NCI-H1694 treated with DMSO at 0.1 percent for 48 hours (cell line): ENCODE results near the gene RCSD1.

ENCODE experiments used
- DNase-seq: peaks from one replicate; lab custom pipeline; 2025; lab: John Stamatoyannopoulos, UW

RCSD1 gene

DNA sequence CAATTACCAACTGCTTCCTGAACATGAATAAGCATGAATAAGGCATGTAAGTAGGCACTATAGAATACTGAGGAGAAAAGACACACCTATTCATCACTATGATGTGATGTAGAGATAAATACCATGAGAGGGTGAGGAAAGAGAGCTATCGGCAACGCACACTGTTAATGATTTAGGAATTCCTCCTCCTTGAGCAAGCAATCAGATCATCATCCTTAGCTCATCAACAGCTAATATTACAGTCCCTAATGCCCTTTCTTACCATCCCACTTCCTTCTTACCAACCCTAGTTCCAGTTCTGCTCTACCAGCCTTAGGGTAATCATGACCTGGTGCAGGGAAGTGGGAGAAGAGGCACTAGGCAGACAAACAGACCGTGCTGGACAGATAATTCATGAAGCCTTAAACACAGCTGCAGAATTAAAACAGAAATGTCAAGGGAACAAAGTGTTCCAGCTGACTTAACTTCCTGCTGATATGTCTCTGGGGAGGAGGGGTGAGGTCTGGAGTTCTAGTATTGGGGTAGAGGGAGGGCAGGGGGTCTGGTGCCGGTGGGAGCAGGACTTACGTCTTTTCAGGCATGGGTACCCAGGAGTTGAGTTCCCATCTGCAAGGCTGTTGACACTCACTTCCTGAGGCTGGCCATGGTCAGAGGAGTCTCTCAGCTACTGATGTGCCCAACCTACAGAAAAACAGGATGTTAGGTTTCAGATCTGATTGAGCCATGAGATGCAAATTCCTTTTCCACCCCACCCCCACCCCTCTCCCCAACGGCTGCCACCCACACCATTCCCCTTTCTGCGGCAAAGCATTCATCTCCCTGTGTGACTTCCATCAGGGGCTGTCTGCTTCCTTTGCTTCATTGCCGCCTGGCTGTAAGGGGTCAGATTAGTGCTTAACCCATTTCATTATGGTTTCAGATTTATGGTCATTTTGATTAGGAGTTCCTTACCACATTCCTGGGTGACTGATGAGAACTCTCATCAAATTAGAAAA lies 12.6 kb upstream of the RCSD1 start:
- DNase-seq = no peak

DNA sequence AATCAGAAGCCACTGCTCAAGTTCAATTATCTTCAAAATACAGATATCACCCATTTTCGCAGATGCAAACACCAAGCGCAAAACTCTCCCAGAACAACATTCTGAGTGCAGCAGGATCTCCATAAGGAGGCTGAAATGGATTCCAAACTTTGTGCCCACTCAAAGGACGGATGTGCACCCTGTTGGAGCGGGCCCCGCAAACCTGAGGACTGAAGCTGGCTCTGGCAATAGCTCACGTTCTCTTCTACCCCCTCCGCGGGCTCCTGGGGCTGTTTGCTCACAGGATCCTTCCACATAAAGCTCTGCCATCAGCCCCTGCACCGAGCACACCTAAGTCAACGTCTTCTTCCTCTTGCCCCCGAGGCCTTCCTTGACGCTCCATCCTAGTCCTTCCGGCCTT lies 11.7 kb upstream of the RCSD1 start:
- DNase-seq = no peak

DNA sequence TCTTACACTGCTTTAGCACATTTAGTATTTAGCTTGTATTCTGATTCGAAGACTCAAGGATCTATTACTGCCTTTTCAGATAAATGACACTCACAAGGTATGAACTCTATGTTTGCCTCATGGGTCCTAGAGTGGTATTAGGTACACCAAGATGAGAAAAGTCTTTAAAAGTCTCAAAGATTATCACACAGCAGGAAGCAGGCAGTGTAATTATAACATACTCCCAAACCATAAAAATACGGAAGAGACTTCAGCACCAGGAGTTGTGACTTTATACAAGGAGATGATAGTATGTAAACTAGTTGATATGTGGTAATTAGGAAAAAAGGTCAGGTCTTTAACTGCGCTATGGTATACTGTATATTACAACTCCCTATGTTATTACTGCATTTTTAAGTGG lies 11.2 kb upstream of the RCSD1 start:
- no peak for DNase-seq

DNA sequence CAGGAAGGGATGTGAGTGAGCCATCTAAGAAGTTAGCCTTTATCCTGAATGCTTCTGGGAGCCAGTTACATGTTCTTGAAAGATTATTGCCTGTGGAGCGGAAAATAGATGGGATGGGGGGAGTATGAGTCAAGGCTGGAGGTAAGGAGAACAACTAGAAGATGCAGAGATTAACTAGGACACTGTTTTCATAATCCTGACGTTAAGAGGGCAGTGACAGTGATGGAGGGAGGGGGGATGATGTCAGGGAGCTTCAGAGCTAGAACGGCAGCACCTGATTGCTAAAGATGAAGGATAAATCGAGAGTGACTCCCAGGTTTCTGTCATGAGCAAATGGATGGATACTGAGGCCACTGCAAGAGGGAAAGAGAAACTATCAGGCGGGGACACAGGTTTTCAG lies 10.0 kb upstream of the RCSD1 start:
- no peak for DNase-seq

DNA sequence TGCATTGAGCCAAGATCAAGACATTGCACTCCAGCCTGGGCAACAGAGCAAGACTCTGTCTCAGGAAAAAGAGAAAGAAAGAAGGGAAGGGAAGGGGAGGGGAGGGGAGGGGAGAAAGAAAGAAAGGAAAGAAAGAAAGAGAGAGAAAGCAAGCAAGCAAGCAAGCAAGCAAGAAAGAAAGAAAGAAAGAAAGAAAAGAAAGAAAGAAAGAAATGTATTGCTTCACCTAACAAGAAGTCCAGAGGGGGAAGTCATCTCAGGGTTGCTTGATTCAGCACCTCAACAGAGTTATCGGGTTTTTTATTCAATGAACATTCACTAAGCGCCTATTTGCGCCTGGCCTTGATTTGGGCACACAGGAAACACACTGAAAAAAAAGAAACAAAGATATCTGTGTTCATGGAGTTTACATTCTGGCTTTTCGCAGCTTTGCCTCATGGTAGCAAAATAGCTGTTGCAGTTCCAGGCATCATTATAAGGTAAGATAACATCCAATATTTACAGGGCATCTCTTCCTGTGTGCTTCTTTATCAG lies 8.2 kb upstream of the RCSD1 start:
- DNase-seq = no peak

DNA sequence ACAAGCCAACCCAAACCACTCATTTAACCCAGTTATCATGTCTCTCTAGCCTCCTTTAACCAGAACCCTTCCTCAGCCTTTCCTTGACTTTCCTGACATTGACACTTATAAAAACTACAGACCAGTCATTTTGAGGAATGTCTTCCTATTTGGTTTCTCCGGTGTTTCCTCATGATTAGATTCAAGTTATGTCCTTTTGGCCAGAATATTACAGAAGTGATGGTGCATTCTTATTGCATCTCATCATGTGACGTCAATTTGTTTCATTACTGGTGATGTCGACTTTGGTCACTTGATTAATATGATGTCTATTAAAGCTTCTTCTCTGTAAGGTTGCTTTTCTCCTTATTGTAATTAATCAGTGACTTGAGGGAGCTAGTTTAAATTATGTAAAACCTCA lies 6.1 kb upstream of the RCSD1 start:
- no peak for DNase-seq

DNA sequence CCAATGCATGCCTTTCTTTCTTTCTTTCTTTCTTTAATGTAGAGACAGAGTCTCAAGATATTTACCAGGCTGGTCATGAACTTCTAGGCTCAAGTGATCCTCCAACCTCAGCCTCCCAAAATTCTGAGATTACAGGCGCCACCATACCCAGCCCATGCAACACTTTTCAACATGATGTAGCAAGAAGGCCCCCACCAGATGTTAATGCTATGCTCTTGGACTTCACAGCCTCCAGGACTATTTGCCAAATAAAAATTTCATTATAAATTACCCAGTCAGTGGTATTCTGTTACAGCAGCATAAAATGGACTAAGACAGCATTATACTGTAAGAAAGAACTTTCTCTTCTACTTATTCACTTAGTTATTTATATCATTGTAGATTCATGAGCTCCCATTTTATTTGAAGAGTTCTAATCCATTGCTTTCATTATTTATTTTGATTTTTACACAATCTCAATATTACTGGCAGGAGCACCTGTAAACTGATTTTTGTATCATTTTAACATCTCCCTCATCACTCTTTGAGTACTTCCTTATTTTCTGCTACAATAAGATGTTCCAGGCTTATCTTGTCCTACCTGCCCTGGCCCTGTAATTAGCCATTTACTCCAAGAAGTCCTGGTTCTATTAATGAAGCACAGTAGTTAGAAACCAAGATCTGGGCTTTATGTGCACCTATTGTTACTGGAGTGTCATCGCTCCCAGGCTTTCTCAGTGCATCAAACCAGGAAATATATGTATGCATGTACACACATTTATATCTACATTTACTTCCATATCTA lies 4.8 kb upstream of the RCSD1 start:
- no peak for DNase-seq

DNA sequence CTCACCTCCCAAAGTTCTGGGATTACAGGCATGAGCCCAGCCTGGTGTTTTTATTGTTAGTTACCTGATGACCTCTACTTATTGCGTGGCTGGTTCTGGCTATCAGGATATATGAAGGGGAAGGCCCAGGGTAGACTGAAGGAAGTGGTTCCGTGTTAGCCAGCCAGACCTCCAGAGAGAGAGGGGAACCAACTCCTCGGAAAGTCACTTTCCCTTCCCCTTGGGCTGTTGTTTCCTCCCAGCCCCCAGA lies 2.5 kb upstream of the RCSD1 start:
- DNase-seq = no peak

DNA sequence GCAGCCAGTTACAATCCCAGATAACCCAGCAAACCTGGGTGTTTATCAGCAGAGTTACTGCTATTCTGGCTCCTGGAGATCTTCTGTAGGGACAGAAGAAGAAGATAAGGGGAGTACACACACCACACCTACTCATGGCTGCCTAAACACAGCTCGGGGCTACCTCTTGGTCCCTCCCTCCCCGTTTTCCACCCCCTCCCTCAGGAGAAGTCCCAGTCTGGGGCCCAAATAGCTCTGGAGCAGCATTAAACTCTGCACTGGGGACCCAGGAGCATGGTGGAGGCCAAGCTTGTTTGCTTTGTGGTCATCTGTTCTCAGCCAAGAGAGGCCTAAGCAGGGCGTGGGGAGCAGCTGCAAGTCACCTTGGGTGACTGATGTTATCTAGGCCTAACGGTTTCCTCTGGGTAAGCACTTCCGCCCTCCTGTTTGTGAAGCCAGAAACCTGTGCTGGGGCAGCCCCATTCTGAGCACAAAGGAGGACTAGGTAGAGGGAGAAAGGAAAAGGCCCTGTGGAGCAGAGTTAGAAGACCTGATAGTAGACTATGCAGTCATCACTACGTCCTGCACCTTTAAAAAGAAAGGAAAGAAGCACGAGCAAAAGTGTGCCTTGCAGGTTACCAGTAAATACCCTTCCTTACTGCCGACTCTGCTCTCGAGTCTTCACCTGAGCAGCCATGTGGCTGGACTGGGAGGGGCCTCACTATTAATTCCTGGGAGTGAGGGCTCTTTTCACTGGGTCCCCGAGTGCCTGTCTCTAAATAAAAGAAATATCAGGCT lies 2.0 kb upstream of the RCSD1 start:
- no peak for DNase-seq

DNA sequence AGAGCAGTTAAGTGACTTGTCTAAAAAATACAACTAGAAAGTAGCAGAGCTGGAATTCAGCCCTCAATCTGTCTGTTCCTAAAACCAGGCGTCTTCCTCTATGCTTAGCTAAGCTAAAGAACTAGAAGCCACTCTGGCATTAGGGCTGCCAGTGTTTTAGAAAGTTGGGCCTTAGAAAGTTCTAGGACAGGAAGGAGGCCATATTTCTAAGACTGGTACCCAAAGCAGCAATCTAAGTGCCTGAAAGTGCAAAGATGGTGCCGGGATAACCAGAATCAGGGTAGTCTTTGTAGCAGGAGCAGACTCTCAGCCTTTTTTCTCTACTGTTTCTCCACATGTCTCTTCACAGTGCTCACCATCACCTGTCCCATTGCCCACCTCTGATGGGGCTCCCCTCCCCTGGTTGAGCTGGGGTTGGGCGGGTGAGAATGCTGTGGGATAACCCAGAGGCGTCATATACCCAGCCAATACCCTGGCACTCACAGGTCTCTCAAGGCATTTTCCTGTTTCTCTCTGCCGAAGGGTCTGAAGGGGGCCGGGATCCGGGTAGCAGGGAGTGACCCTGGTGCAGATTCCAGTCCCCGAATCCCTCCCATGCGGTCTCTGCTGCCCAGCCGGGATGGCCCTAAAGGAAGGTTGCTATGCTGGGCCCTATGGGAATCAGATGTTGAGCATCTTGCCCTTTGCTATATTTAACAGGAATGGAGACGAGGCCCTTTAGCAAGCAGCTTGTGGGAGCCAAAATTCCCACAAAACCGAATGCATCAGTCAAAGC lies 1.1 kb upstream of the RCSD1 start:
- no peak for DNase-seq

DNA sequence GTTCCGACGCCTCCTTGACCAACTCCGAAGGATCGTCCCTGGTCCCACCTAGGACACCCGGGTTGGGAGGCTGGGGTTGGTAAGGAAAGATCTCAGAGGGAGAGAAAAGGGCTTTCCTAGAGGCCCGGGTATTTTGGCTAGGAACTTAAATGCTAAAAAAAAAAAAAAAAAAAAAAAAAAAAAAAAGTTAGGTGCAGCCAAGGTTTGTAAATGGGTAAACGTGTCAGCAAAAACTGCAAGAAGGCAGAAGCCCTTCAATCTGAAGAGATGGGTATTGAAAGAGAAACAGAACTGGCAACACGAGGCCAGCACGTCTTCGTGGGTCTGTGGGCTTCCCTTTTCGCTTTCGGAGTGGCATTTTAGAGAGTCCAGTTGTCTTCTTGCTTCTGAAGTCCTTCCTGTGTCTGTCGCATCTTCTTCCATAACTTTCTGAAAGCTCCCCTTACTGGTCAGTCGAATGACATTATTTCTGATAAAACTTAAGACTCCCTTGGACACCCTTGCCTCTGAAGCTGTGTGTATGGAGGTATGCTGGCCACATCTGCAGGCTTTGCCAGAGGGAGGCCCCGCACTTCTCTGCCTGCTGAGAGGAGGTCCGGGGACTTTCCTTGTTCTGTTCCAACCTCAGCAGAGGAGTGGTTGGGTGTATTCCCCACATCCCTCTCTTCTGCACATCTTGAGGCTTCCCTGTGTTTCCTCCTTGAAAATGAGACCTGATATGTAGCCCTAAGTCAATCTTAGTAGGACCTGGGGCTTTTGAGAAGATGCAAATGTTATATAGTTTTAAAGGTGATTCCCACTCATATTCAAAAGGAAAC lies 745 bp downstream of the RCSD1 start:
- no peak for DNase-seq

DNA sequence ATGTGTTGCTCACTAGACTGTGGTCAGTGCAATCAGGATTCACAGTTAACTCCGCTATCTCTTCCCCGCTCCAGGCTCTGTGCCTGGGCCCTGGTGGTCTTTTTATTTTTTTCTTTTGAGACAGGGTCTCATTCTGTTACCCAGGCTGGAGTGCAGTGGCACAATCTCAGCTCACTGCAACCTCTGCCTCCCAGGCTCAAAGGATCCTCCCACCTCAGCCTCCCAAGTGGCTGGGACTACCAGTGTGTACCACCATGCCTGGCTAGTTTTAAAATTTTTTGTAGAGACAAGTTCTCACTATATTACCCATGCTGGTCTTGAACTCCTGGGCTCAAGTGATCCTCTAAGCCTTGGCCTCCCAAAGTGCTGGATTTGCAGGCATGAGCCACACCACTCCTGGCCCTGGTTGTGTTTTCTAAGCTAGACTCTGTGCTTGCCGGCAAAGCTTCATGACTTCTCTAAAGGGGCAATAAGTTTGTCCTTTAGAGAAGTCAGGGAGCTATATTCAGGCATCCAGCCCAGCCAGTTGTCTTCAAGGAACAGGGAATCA lies 1.4 kb downstream of the RCSD1 start:
- no peak for DNase-seq

DNA sequence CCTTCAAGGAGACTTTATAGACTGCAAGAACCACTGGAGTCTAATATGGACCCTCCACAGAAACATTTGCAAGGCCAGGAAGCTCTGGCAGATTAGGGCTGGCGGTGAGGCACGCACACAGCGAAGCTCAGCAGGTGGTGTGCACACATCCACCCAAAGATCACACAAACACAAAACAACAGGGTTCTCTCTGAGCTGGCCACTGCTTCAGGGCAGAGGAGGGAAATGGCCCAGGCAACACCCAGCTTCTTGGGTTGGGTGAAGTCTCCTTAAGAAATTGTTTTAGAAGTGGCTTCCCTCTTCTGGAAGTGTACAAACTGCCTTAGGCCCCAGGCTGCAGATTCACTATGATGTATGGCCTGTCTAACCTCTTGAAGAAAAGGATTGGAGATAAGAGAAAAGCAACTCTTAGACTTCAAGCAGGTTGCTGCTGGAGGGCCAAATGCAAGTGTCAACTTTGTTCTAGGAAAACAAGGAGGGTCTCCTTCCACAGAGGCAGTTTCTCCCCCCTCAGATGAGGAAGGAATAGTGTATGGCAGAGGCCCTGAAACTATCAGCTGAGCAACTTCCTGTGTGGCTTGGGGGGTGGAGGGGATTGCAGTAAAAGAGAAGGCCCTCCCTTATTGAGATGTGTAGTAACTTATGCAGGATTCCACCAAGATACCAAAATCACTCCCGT lies 2.0 kb downstream of the RCSD1 start:
- DNase-seq = no peak

DNA sequence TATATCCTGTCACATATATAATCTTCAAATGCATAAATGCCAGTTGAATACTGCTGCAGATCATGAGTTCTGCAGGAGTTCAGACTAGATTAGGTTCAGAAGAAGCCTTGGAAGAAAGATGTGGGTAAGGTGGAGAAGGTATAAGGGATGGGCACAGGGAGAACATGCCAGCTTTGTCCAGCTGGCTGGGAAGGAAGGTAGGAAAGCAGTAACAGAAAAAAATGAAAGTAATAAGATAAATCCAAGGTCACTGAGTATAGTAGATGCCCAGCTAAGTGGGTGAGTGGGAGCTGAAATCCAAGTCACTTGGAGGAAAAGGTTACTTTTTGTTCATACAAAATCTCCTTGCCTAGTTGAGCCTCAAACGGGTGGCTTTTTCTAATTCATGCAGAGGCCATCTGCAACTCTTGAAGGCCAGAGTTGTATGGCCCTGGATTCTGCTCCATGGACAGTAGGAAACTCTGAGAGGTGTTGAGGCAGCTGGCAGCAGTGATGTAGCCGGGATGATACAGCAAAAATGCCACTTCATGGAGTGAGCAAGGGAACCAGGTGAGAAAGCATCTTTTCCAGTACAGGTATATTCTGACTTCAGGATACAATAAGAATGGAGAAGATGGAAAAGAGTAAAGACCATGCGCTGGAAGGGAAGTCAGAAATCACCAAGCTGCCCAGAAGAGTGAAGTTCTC lies 3.4 kb downstream of the RCSD1 start:
- DNase-seq = no peak

DNA sequence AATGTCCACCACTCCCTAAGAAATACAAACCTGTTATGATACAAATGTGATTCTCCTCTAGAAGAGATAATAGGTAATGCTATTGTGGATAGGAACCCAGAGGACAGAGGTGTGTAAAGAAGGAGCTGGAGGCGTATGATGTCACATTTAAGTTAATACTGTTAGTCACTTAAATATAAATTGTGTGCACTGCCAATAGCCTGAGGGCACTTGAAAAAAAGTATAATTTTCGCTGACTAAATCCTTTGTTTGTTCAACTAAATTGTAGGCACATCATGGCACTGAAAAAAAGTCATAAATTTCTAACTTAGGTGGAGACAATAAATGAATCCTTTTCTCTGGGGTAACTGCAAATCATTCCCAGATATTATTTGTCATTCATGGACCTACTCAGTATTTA lies 4.4 kb downstream of the RCSD1 start:
- DNase-seq = no peak

DNA sequence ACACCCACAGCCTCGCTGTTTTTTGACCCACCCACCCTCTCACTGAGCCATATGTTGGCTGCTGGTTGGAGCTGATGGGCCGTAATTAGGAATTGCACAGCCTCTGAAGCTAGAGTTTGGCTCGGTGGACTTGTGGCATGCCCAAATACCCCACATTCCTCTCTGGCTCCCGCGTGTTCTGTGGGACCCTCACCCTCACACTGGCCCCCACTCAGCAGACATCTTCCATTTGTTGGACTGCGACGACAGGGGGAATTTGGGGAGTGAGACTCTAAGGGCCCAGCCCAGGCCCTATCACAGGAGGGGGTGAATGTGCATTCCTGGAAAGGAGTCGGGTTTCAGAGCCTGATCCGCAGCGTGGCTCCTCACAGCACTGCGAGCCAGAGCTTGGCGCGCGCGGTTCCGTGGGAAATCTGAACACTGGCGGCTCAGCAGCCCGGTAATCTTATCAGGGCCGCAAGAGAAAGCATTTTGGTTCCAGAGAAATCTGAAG lies 5.2 kb downstream of the RCSD1 start:
- no peak for DNase-seq

DNA sequence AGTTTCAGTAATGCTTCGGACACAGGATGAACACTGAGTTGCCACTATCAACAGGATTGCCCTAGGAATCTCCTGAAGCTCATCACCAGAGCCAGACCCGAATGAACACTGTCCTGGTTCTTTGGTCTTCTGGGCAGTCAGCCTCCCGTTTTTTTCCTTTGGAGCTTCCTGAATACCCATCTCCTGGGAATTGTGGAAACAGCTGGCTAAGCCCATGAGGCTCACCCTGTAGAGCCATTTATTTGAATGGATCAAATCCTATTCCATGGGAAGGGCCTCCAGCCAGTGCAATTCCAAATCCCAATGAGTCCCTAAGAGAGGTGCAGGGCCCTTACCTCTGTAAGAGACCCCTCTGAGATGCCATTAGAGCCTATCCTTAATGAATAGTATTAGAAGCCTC lies 5.9 kb downstream of the RCSD1 start:
- DNase-seq = no peak

DNA sequence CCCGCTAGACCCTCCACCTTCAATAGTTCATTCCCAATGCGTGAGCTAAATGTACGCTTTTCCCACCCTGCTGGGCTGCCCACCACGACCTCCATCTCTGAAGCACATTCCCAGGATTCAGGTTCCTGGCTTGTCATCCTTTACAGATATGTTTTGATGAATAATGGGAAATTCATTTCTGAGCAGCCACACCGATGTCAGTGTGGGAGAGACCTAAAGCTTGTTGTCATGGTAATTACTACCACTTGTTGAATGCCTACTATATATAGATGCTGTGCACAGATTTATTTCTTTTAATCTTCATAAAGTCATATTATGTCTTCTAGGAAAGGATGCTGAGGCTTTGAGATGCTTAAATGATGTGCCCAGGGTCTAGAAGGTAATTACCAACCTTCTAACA lies 8.0 kb downstream of the RCSD1 start:
- DNase-seq = no peak

DNA sequence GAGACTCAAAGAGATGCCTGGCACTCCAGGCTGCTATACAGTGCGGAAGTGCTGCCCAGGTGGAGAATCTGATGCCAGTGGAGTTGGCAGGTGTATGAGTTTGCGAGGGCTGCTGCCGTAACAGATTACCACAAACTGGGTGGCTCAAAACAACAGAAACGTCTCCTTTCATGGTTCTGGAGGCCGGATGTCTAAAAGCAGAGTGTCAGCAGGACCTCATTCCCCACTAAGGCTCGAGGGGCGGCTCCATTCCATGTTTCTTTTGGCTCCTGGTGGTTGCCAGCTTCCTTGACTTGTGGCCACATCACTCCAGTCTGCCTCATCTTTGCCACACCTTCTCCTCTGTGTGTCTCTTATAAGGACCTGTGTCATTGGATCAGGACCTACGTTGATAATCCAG lies 10.0 kb downstream of the RCSD1 start:
- DNase-seq = no peak
